GM21619 (cell line): ENCODE measurements around the gene MAGI3.
"Not testable (repeated sequence)": the region's sequence is repeated elsewhere in the genome, so short reads cannot be mapped to it uniquely, and the experiment has no call there.

Source experiments
- ATAC-seq: cut with Tn5 transposase; IDR thresholded peaks from one replicate; pipeline ENCODE4 v1.9.1; 2021; ENCODE audit not compliant: unreplicated experiment

The MAGI3 gene

DNA sequence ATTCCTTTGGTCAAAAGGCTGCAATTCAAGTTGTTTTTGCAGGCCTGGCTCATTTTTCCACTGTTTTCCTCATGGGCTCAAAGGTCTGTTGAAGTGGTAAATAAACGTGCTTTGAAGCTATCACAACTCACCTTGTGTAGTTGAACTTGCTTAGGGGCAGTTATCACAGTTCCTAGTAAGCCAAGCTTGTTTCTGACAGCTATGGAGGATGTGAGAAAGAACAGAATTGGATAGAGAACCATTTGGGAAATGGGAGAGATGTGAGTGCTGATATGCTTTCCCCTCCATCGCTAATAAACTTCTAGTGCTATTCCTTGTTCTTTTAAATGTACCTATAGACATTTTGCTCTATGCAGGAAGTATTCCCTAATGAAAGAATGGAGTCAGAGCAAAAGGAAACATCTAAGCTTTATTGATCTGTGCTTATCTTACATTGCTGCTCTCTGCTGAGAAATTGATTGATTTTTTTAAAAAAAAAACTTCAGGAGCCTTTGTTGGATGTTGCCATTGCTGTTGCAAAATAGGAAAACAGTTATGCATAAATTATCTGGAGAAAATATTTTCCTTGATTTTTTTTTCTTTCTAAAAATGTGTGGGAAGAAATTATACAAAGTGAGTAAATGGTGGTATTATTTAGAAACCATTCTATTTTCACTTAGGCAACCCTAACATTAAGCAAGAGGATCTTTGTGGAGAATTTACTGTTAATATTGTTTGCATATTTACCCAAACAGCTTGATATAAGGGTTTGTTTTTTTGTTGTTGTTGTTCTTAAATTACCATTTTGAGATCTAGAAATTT, 118.2 kb downstream of the MAGI3 start:
- ATAC-seq = no peak

DNA sequence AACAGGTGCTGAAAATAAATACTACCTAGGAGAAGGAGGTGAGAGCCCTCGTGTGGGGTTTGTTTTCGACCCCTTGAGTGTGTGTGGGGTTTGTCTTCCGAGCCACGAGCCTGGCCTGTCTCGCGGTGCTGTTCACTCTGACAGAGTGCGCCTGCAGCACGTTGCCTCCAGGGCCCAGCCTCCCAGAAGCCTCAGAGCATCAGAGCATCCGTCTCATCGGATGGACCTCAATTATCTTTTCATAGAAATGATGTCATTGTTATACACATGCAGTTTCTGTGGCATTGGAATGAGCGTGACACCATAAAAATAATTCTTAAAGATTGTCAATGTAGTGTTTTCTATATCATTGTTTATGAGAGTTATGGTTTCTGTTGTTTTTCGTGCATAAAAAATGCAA, 119.5 kb downstream of the MAGI3 start:
- not testable (repeated sequence) for ATAC-seq

DNA sequence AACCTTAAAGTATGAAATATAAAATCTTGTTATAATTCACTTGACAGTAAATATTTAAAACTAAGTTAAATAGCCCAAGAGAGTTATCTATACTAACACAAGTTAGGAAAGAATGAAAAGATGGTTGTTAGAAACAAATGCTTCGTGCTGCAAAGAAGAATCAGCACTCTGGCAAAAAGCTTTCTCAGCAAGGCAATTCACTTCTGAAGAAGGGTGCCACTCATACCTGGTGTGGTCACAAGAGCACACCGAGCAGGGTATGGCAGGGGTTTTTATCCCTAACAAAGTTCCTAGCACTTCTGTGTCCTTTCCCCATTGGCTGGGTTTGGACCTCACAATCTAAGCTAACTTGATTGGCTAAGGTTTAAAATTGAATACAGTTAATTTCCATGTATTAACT, 121.0 kb downstream of the MAGI3 start:
- ATAC-seq = no peak

DNA sequence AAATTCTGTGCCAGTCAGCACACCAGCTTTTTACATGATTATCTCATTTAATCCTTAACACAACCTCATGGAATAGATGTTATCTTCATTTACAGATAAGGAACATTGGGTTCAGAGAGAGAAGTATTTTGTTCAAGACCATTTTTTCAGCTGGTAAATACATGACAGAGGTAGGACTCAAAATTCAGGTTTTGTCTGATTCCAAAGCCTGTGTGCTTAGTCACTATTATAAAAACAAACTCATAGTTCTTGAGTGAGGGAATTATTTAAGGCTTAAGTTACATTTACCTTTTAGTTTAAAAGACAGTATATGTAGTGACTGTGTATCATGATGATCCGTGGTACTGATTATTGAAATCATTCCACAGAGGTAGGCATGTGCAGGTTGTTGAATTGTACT, 125.2 kb downstream of the MAGI3 start:
- ATAC-seq = no peak

DNA sequence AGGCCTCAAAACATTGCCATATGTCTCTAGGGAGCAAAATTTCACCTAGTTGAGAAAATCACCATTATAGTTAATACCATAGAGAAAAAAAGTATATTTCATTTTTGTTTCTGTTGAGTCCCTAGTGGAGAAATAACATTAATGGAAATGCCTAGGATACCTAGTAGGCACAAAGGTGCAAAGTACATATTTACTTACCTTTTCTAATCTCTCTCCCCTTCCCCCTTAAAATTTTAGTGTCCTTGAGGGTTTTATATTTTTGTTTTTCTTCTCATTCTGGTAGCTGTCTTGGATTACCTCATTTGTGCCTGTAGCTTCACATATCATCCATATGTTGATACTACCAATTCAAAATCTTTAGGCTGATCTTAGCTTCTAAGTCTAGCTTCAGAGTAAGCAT, 127.0 kb downstream of the MAGI3 start:
- ATAC-seq = no peak

DNA sequence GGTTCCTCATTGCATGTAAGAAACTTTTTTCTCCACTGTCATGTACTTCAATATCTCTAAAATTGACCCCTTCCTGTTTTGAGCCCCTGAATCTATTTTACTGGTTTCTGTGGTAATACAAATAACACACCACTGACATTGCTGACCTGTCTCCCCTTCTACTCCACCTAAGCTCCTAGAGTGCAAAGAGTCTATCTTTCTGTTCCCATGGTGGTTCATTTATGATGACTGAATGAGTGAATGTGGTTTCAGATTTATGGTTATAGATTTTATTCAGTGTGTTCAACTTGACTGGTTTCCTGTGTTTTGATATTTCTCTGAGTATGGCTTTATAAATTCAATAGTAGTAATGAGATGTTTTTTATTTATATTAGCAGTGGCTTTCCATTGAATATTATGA, 127.7 kb downstream of the MAGI3 start:
- ATAC-seq = no peak

DNA sequence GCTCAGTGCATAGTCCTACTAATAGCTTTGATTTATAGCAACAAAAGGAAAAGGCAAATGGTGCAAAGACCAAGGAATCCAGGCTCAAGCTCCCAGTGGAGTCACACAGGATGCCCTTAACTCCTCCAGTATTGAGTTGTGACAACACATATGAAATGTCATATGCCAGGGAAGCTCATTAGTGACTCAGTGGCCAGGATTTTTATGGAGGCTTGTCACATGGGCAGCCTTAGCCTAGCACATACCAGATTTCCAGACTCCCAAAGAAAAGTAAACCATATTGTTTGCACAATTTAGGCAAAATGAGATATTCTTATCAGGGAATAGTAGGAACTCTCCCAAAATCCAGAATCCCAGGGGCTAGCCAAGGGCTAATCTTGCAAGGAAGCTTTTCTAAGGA, 129.2 kb downstream of the MAGI3 start:
- ATAC-seq = no peak

DNA sequence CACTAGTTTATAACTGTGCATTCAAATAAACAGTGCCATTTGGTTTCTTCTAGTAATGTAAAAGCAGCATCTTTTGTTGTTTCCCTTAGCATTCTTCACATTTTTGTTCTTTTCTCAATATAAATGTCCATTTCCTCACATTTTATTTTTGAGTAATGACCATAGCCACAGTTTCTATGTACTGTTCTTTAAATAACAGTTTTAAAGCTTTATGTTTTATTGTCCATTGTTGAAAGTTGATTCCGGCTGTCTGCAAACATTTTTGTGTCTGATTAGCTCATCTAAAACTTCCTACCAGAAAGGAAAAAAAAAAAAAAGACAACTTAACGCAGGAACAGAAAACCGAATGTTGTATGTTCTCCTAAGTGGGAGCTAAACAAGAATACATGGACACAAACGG, 139.7 kb downstream of the MAGI3 start:
- no peak for ATAC-seq

DNA sequence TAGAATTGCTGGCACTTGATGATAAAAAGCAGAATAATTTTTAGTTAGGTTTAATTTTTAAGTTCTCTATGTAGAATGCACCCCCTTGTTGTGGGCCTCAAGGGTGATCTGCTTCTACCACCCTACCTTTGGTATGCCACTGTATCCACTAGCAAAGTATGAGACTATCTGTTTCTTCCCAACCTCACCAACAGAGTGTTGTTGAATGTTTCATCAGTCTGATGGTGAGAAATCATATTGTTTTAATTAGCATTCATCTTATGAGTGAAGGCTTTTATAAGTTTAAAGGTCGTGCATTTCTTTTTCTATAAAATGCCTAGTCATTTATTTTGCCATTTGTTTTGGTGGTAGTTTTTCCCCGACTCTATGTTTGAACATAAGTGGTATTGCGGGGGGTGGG, 141.0 kb downstream of the MAGI3 start:
- ATAC-seq = no peak

DNA sequence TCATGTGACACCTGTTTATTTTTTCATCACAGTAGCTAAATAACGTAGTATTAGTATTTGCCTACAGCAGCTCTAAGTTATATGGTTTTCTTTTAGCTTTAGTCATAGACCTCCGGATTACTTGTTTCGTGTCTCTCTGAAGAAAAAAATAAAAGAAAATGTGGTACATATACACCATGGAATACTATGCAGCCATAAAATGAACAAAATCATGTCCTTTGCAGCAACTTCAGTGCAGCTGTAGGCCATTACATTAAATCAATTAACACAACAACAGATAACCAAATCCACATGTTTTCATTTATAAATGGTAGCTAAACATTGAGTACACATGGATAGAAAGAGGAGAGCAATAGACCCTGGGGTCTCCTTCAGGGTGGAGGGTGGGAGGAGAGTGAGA, 142.7 kb downstream of the MAGI3 start:
- no peak for ATAC-seq

DNA sequence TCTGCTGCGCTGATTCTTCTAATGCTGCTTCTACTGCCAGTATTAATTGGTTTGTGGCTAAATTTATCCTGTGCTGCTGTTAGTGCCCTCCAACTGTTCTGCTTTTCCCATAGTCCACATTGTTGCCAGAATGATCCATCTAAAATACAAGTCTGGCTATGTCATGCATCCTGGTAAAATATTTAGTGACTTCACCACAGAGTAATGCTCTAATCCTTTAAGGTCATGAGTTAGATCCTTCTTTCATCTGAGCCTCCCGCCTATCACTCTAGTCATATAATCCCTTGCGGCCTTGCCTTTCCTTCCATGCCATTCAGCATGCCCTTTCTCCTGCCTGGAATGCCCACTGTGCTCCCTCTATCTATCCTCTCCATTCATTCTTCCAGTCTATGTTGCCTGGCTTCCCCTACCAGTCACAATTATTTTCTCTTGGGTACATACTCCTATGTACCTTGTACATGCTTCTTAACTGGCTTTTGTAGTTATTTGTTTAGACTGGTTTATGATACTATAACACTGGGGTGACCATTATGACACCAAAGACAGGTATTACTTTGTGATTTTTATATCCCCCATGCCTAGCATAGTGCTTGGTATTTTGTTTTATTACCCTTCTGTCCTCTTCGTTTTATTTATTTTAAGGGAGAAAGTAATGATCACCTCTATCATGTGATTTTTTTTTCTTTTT, 144.0 kb downstream of the MAGI3 start:
- ATAC-seq = no peak

DNA sequence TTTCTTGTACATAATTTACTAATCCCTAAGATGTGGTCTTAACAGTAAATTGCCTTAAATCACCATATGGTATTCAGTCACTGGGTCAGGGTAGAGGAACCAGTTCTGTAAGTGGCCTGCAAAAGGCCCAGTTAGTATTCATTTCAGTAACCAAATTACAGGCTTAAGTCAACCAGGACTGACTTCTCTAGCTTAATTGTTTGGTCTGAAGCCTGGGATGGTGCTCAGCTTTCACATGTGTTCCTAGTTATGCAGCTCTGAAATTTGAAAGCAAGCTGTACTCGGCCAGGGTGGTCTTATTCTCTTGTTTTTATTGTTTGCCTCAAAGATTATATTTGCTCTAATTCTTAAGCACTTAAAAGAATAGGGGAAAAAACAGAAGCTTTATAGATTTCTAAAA, 144.6 kb downstream of the MAGI3 start:
- ATAC-seq = no peak

DNA sequence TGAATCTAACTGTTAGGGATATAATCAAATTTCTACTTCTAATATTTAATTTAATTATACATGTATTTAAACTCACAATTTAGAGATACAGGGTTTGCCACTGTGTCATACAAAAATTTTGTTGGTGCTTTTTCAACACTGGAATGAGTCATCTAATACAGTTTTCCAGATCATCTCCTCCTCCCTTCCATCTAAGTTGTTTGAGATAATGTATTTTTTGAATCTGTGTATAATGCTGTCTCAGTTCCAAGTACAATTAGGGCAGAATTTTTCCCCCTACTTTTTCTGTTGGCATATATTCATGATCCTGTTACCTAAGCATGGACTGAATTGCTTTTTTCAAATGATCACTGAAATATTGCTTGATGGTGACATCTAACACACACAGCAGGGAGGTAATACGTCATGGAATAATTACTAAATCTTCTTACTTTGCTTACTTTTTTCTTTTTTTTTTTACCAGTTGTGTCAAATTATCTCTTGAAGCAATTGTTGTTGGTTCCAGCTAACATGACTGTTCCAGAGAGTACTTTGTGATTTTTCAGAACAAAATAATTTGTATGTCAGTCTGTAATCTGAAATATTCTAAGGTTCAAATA, 146.0 kb downstream of the MAGI3 start:
- ATAC-seq = no peak

DNA sequence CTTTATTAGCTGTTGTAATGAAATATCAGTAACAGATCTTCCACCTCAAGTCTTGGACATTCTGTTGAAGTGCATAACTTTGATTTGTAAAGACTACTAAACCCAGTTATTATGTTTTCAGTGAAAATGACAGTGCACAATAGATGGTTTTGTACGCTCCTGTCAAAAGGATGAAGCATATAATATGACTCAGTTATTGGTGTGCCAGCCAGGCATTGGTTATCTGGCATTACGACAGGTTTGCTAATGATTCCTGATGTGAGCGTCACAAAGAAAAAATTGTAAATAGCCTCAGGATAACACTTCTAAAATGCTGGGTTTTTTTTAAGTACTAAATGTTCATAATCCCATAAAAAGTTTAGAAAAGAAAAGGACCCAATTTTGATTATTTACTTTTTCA, 147.9 kb downstream of the MAGI3 start:
- ATAC-seq = no peak

DNA sequence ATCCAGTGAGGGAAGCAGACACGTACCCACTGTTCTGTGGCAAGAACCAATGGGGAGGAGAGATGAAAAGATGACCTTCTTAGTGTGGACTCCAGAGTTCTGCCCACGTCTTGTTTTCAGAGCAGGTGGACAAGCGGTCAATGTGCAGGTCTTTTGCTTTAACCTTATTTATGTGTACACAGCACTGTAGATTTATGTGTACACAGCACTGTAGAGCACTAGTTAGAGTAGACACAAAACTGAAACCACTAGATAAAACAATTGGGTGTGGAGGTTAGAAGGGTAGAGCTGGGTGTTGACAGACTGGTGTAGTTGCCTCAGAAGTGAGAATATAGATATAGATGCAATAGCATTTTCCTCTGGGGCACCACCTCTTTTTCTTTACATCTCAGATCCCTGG, 150.0 kb downstream of the MAGI3 start:
- ATAC-seq = no peak

DNA sequence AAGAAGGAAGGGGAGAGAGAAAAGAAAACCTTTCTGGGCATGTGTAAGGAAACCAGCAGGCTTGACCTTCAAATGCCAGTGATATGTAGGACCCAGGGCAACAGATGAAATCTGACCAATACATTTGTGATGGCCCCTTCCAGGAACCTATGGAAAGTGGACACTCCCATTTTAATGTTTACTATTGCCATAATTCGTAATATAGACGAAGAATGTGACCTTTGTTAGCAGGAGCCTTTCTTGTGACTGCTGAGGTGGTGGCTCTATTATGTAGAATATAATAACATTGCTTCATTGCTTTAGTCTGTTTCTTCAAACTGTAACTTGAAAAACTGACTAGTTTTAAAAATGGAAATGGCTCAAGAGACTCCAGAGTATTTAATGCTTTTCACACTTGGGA, 150.8 kb downstream of the MAGI3 start:
- no peak for ATAC-seq

DNA sequence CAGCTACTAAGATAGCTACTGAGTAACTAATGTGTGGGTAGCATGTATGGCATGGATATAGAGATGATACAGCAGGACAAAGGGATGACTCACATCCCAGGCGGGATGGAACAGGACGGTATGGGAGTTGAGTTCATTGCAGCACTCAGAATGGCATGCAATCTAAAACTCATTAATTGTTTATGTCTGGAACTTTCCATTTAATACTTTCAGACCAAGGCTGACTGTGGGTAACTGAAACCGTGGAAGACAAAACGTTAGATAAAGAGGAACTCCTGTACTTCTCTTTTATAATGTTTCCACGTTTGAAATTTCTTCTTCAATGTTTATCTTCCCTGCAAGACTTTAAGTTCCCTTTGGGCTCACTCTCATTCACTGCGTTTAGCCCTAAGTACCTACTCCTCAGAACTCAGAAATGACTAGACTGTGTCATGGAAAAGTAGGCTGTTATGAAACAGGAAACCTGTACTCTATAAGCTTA, 151.9 kb downstream of the MAGI3 start:
- ATAC-seq = no peak

DNA sequence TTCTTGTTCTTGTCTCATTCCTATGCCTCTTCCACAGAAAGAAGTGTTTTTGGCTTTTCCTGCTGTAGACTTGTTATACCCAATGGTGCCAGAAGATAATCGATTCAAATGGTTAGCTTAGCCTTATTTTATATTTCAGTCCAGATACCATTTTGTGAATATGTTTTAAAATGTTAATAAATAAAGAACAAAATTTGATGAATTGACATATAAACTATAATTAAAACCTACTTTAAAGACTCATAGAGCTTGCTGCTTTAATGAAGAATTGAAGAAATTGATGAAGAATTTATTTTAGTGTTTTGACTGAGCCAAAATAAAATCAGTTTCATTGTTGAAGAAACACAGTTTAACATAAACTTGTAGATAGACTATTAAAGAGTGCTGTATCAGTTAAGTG, 152.8 kb downstream of the MAGI3 start:
- no peak for ATAC-seq

DNA sequence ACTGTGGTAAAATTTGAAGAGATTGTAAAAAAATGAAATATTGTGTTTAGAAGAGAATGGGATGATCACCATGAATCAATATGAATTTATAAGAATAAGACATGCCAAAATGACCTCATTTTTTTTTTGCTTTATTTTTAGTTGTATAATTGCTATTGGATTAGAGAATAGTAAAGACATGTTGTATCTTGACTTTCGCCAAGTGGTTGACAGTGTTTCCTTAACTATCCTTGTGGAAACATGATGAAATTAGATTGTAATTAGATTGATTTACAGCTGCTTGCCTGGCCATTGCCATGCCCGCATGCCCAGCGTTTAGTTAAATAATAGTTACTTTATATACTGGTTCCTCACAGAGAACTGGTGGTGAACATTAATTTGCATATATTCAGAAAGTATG, 154.9 kb downstream of the MAGI3 start:
- ATAC-seq = no peak

DNA sequence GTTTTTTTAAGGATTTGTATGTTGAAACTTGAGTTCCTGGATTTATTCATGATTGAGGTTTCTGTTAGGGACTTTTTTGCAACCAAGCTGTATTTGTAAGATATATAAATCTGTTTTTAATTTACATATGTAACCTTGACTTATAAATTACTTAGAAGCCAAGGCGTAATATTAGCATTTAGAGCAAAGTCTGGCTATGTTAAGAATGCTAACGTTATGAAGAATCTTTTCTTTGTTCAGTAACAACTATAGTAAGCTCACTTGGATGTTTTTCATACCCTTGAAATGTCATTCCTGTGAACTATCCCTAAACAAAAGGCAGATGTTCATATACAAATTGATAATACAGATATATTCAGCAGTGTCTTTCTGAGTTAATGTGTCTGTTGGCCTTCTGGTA, 155.3 kb downstream of the MAGI3 start:
- ATAC-seq = no peak

DNA sequence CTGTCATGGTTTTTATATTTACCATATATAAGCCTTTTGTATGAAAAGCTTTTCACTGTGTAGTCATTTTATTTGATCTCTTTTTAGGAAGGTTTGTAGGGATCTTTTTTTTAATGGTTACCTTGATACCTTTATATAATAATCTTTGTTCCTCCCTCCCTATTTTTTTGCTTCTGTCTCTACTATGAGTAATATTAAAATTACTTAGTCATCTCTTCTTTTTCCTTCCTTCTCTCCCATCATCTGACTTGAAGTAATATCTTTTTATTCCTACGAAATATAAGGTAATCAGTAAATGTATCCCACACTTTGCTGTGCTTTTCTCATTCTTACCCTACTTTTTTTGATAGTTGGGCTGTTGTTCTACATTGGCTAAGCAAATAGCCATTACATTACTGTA, 161.4 kb downstream of the MAGI3 start:
- no peak for ATAC-seq

DNA sequence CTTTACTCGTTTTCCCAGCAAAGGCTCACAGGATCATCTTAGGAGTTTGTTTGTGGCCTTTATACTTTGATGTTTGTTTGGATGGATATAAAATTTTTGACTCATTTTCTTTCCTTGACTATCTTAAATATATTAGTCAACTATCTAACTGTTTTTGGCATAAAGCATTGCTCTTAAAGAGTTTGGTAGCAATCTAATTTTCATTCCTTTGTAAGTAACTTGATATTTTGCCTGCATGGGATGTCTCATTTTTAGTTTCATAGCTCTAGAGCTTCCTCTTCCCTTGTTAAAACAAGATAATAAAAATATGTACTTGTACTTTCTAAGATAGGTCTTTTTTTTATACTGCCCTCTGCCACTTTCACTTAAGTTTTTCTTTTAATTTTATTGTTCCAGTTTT, 161.9 kb downstream of the MAGI3 start:
- no peak for ATAC-seq
